ENCODE data around the gene PEX19.

PEX19 gene

DNA sequence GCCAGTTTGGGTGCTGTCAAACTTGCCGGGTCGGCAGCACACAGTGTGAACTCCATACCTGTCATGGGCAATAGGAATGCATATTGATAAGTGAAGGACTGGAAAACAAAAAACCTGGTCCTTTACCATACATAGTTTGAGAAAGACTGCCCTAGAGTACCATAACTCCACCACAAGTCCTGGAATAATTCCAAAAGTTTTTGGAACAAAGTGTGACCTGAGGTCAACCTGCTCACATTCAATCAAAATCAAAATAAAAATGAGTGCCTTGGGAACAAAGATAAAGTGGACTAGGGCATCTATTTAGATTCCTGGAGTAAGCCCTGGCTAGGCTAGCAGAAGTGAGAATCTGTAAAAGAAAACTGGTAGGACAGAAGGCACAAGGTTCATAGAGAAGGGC, 7.6 kb downstream of the PEX19 start:
- TF ChIP-seq, protein P1, sequence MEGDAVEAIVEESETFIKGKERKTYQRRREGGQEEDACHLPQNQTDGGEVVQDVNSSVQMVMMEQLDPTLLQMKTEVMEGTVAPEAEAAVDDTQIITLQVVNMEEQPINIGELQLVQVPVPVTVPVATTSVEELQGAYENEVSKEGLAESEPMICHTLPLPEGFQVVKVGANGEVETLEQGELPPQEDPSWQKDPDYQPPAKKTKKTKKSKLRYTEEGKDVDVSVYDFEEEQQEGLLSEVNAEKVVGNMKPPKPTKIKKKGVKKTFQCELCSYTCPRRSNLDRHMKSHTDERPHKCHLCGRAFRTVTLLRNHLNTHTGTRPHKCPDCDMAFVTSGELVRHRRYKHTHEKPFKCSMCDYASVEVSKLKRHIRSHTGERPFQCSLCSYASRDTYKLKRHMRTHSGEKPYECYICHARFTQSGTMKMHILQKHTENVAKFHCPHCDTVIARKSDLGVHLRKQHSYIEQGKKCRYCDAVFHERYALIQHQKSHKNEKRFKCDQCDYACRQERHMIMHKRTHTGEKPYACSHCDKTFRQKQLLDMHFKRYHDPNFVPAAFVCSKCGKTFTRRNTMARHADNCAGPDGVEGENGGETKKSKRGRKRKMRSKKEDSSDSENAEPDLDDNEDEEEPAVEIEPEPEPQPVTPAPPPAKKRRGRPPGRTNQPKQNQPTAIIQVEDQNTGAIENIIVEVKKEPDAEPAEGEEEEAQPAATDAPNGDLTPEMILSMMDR (IDR thresholded peaks at IDR 0.05; ENCODE audit: borderline replicate concordance, insufficient read depth, low read depth, low read length) = no peak

DNA sequence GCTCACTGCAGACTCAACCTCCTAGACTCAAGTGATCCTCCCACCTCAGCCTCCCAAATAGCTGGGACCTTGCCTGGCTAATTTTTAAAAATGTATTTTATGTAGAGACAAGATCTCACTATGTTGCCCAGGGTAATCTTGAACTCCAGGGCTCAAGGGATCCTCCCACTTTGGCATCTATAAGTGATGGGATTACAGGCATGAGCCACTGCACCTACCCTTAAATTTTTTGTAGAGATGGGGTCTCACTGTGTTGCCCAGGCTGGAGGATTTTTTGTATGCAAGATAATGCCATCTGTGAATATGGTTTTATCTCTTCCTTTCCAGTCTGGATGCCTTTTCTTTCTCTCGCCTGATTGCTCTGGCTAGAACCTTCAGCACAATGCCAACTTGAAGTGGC, 13.9 kb downstream of the PEX19 start:
- TF ChIP-seq, protein P1 (IDR thresholded peaks at IDR 0.05; ENCODE audit: borderline replicate concordance, insufficient read depth, low read depth, low read length) = no peak
- H3K4me3 ChIP-seq (ENCODE audit: low read depth, low read length) = no peak overlapping the region

More for the DNA sequence above, 7.6 kb downstream of the PEX19 start:
- H3K4me3 ChIP-seq (ENCODE audit: low read depth, low read length) = no peak overlapping the region

DNA sequence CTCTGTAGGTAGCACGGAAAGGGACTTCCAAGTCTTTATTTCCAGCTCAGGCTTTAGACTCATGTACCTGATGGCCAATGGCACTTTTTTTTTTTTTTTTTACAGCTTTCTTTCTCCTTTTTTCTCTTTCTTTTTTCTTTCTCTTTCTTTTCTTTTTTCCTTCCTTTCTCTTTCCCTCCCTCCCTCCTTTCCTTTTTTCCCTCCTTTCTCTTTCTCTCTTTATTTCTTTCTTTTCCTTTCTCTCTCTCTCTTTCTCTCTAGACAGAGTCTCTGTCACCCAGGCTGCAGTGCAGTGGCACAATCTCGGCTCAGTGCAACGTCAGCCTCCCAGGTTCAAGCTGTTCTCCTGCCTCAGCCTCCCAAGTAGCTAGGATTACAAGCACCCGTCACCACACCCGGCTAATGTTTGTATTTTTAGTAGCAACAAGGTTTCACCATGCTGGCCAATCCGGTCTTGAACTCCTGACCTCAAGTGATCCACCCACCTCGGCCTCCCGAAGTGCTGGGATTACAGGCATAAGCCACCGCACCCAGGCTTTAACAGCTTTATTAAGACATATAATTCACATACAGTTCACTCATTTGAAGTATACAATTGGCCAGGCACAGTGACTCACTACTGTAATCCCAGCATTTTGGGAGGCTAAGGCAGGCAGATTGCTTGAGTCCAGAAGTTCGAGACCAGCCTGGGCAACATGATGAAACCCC, 17.5 kb downstream of the PEX19 start:
- TF ChIP-seq, protein P1 (IDR thresholded peaks at IDR 0.05; ENCODE audit: borderline replicate concordance, insufficient read depth, low read depth, low read length) = no peak
- H3K4me3 ChIP-seq (ENCODE audit: low read depth, low read length) = no peak overlapping the region

DNA sequence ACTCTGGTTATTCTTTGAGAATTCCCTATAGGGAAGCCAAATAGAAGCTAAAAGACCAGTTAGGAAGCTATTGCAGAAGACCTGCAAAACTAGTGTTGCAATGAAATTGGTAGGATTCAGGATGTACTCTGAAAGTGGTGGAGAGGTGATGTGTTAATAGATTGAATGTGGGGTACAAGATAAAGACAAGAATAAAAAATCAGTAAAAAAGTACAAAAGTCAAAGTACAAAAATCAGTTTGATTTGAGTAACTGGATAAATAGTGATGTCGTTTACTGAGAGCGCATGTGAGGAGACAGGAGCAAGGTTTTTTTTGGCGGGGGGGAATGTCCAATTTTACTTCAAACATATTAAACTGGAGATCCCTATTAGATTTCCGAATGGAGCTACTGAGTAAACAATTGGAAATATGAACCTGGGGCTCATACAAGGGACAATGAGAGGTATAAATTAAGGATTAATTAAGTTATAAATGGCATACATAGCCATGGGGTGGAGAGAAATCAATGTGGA, 20.1 kb downstream of the PEX19 start:
- no peak overlapping the region for H3K4me3 ChIP-seq (ENCODE audit: low read depth, low read length)
- TF ChIP-seq, protein P1 (IDR thresholded peaks at IDR 0.05; ENCODE audit: borderline replicate concordance, insufficient read depth, low read depth, low read length) = no peak

DNA sequence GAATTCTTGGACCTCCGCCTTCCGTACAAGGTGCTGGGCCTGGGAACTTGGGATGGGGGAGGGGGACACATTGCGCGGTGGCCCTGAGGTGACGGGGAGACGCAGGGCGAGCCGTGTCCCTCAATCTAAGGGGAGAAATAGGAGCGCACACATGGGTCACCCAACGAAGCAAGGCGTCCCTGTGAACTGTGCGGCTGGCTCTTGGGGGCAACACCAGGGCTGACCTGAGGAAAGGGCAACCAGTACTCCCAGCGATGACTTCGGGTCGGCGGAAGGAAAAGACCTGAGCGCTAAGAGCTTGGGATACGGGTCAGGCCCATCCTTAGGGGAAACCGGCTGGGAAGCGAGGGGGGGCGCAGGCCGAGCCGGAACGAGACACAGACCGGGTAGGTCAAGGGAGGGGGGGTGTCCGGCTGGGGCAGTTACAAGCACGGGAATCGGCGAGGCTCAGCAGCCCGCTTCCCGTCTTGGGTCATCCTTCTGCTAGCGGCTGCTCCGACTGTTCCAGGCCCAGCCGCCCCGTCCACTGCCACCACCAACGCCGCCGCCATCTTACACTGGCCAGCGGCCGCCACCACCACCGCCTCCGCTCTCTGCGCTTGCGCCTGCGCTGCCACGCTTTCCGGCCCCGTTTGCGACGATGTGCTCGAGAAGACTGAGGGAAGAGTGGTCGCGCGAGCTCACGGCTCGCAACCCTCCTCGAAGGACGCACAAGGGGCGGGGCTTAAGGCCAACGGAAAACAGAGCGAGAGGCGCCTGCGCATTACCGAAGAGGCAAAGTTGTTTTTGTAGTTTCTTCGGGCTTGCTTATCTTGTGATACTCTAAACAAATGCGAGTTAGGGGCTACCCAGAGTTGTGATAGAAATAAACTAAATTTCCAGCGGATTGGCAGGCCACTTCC, 22.8 kb downstream of the PEX19 start, which contains the start of gene DCAF8:
DCAF8 (minus strand) TSS at position 657 of the 902 bp plus-strand sequence. CDS start 18,541 bp downstream, outside the sequence.
- TF ChIP-seq, protein P1 (IDR thresholded peaks at IDR 0.05; ENCODE audit: borderline replicate concordance, insufficient read depth, low read depth, low read length) = no peak
- H3K4me3 ChIP-seq (ENCODE audit: low read depth, low read length) = peak within 1 kb of the TSS; percentile 99

DNA sequence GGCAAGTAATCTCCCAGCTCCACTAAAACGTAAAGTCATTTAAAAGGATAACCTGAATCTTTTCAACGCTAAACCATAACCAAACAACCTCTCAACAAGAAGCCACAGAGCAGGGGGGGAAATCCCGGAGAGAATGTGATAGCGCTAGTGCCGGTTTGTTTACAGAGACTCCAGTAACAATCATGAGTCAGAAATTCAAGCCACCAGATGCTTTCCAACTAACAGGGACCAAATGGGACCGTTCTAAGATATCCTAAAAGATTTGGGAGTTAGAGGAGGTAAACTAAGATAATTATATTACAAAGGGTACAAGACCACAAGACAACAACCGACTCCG, 23.4 kb downstream of the PEX19 start:
- peak overlapping the region; percentile 99 for H3K4me3 ChIP-seq (ENCODE audit: low read depth, low read length)
- TF ChIP-seq, protein P1 (IDR thresholded peaks at IDR 0.05; ENCODE audit: borderline replicate concordance, insufficient read depth, low read depth, low read length) = no peak
